SIG-M5 (cell line): ENCODE measurements around the gene RPS6KA4.

Experiments
- DNase-seq: peaks from one replicate; lab custom pipeline; 2025; lab: John Stamatoyannopoulos, UW

Gene RPS6KA4

DNA sequence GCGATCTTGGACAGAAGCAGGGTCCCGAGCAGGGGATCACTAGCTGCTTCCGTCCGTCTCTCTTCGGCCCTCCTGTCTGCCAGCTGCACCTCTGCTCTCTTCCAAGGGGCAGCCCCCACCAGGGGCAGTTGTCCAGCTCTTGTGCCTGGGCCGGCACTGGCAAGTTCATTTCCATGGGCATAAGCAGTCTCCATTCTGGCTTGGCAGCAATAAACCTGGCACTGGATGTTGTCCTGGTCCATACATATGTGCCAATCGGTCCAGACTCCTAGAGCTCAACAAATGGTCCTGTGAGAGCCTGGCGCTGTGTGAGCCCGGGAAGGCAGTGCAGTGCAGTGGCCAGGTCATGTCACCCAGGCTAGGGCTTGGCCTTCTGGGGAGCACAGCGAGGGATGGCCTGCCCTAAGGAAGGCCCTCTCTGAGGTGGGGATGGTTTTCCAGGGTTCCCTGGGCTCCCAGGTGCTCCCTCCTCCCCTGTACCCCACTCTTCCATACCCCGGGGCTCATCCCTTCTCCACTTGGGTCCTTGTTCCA lies 60.4 kb downstream of the RPS6KA4 start:
- no peak for DNase-seq

DNA sequence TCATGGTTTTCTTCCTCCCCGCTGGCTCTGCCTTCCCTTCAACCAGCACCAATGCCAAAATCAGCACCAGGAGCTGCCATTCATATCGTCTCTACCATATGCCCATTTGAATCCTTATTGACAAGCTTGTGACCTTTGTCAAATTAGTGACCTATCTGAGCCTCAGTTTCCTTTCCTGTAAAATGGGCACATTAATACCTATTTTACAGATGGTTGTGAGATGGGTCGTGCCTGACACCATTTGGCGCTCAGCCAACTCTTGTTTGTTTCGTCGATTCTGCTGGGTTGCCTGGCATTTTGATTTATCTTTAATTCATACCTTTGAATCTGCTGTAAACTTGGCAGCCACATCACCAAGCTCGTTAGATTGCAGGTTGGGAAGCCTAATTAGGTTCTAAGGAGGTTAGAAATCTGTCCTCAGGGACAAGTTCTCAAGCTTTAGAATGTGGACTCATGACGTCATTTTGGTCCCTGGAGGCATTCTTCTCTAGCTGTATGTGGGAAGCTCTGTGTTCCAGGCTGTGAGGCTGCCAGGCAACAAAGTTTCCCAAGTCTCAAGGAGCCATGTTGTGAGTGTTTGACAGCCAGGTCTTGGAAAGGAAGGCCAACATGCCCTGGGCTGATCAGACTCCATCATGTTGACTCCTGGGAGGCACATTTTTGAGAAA lies 61.0 kb downstream of the RPS6KA4 start:
- no peak for DNase-seq
